ENCODE data around the gene PFKFB3.
"Not testable (repeated sequence)": the region's sequence is repeated elsewhere in the genome, so short reads cannot be mapped to it uniquely, and the experiment has no call there.

PFKFB3 gene

DNA sequence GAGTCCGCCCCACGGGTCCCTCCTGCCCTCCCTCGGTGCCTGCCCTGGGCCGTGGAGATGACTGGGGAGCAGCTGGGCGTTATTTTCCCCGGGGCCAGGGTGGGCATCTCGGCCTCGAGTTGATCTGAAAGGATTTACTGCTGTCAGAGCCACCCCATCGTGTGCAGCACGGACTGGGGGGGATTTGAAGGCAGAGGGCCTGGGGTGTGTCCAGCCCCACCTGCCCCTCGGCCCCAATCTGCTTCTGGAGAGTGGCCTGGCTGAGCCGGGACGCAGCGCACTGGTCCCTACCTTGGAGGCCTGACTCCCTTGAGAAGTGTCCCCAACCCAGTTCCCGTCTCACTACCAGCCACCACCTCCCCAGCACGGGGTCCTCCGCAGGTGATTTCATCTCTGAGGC, 24.2 kb upstream of the PFKFB3 start:
- no peak for DNase-seq (ENCODE audit: low spot score)

DNA sequence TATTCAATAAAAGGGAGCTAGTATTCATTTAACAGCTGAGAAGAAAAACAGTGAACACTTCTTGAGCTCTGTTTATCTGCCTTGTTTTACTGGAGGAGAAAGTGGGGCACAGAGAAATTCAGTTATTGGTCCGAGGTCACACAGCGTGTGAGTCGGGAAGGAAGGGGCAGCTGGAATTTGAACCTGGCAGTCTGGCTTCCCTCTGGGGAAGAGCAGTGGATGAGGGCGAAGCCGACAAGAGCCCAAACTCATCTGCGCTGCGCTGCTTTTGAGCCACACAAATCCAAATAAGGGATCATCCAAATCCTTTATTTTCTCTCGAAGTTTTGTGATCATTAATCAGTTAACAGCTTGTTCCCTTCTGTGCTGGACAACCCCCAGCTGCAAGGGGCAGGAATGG, 23.7 kb upstream of the PFKFB3 start:
- no peak for DNase-seq (ENCODE audit: low spot score)

DNA sequence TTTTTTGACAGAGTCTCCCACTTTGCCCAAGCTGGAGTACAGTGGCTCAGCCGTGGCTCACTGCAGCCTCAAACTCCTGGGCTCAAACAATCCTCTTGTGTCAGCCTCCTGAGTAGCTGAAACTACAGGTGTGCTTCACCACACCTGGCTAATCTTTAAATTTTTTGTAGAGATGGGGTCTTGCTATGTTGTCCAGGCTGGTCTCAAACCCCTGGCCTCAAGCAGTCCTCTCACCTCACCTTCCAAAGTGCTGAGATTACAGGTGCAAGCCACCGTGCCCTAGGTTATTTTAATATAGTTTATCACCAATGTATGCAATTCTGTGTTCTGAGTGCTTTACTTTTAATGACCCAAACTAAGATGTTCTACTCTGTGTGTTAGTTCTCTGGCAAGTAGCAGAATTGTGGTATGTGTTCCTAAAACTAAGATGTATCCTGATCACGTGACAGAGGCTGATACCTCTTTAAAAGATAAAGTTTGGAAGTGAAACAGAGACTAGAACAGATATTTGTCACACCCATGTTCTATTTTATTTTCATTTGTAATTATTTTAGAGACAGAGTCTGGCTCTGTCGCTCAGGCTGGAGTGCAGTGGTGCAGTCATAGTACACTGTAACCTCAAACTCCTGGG, 22.1 kb upstream of the PFKFB3 start:
- DNase-seq (ENCODE audit: low spot score) = no peak

DNA sequence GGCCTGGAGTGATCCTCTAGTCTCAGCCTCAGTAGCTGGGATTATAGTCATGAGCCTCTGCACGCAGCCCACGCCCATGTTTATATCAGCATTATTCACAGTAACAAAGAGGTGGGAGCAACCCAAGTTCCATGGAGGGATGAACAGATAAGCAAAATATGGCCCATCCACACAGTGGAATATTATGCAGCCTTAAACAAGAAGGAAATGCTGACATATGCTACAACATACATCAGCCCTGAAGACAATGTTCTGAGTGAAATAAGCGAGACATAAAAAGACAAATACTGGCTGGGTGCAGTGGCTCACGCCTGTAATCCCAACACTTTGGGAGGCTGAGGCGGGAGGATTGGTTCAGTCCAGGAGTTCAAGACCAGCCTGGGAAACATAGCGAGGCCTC, 21.5 kb upstream of the PFKFB3 start:
- no peak for DNase-seq (ENCODE audit: low spot score)

DNA sequence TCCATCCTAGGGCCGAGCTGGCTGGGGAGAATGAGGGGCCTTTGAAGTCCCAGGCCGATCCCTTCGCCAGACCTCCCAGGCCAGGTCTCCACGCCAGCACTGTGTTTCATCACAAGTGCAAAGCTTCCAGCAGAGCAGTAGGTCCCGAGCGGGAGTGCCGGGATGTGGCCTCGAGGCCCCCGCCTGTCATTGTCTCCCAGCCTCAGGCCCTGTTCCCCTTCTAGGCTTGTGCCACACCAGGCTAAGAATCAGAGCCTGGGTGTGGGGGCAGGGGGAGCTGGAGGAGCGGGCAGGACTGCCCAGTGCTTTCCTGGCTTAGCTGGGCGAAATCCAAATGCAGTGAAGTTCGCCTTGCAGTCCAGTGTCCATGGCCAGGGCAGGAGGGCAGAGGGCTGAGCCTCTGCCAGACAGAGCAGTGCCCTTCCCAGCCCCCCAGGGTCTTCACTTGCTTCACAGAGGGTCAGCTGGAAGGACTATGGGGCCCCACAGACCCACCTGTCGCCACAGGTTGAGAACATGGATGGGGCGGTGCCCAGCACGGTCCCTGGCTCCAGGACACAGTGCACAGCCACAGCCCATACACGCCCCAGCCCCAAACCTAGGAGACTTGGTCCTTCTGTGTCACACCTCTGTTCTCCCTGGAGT, 20.2 kb upstream of the PFKFB3 start:
- no peak for DNase-seq (ENCODE audit: low spot score)

DNA sequence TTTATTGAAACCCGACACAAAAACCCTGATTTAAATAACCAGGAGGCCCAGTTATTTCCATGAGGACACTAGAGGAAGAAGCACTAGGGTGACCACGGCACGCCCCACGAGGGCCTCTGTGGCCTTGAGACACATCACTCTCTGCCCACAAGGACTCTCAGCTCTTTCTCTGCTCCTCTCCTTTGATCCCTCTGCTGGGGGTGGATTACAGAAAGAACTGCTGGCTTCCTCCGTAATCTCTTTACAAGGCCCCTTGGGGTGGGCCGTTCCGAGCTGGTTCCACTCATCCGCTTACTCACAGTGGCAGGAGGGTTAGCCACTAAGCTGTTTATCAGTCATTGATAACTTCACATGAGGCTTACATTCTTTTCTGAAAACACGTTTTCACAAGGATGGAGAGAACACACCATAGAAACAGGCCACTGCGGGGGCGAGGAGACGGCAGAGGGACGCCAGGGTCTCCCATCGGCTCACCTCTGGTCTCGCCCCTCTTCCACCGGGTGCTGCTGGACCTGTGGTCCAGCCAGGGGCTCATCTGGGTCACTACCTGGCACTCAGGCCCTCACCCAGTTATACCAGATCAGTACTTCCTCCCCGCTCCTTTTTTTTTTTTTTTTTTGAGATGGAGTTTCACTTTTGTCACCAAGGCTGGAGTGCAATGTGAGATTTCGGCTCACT, 17.6 kb upstream of the PFKFB3 start:
- no peak for DNase-seq (ENCODE audit: low spot score)

DNA sequence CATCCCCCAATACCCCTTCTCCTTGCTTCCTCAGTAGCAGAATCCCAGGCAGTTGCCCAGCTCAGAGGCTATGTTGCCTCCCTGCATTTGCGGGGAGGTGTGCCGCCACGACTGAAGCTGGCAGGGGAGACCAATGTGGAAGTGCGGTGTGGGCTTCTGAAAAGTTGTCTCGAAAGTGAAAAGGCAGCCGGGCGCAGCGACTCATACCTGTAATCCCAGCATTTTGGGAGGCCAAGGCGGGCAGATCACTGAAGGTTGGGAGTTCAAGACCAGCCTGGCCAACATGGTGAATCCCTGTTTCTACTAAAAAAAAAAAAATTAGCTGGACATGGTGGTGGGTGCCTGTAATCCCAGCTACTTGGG, 15.9 kb upstream of the PFKFB3 start:
- no peak for DNase-seq (ENCODE audit: low spot score)

DNA sequence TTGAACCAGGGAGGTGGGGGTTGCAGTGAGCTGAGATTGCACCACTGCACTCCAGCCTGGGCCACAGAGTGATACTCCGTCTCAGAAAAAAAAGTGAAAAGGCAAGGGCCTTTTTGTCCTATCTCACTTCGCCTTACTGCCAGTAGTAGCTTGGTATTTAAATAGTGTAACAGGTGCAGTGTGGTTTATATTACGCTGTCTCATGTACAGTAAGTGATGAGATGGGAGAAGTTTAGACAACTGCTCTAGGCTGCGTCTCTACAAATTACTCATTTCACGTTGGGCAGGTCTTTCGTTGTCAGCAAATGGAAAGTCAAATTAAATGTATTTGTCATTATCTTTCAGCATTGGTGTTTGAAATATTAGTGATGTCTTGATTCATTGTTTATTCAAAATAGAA, 15.5 kb upstream of the PFKFB3 start:
- DNase-seq (ENCODE audit: low spot score) = no peak

DNA sequence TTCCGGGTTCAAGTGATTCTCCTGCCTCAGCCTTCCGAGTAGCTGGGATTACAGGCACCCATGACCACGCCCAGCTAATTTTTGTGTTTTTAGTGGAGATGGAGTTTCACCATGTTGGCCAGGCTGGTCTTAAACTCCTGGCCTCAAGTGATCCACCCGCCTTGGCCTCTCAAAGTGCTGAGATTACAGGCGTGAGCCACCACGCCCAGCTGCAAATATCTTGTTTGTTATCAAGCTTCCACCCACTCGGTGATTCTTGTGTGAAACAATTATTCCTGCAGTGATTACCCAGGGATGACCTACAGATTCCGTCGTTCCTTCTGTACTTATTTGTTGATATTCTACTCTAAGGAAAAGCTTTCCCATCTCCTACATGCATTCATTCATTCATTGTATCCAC, 12.7 kb upstream of the PFKFB3 start:
- DNase-seq (ENCODE audit: low spot score) = not testable (repeated sequence)

DNA sequence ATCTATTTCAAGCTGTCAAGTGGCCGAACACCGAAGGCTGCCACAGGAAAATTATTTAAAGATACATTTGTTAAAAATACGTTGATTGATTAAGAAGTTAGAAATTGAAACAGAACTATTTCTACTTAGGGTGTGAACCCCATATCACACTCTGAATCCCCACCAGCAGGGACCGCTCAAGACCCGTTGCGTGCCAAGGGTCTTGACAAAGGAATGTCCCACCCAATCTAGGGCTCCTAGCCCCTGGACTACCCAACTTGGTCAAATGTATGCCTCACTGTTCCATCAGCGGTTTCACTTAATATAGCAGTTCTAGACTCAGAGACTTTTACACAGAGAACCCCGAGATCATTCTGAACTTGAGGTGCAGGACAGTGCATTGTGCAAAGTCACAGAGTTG, 11.6 kb upstream of the PFKFB3 start:
- no peak for DNase-seq (ENCODE audit: low spot score)

DNA sequence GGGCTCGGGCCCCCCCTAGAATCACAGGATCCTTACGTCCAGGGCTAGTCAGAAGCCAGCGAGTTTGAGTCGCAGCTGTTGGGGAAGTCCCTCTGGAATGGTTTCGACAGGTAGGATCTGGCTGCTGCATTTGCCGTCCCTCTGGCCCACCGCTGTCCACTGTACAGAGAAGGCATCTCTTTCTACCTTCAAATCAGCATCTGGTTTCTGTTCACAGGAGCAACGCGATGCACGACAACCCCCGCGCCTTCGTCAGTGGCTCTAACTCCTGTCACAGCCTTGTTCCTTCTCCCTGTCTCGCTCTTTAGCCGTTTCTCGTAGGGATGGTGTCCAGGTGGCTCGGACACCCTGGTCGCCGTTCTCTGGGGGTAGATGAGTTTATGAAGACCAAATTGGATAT, 11.2 kb upstream of the PFKFB3 start:
- DNase-seq (ENCODE audit: low spot score) = no peak

DNA sequence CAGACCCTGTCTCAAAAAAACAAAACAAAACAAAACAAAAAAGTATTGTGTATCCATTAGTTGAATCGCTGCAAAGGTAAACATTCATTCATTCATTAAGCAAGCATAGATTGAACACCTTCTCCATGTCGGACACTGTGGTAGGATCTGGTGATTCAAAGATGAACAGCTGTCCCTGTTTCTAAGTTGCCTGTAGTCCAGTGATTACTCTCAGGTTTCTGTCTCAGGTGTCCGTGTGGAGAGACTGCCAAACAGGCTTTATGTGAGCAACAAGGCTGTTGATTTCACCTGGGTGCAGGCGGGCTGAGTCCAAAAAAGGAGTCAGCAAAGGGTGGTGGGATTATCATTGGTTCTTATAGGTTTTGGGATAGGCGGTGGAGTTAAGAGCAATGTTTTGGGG, 9.4 kb upstream of the PFKFB3 start:
- not testable (repeated sequence) for DNase-seq (ENCODE audit: low spot score)

DNA sequence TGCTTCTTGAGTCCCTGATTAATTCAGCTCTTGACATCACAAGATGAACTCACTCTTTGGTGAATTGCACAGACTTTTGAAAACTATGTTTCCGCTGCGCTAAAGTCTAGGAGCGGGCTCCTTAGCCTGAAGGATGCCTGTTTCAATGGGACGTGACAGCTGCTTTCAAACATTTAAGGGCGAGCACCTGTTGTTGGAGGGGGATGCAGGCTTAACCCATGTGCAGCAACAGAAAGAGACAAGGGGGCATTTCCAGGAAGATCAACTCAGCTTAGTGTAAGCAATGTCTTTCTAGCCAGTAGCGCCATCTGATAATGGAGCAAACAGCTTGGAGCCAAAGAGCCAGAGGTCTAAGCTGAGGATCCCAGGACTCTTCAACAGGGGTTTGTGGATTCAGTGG, 8.4 kb upstream of the PFKFB3 start:
- no peak for DNase-seq (ENCODE audit: low spot score)

DNA sequence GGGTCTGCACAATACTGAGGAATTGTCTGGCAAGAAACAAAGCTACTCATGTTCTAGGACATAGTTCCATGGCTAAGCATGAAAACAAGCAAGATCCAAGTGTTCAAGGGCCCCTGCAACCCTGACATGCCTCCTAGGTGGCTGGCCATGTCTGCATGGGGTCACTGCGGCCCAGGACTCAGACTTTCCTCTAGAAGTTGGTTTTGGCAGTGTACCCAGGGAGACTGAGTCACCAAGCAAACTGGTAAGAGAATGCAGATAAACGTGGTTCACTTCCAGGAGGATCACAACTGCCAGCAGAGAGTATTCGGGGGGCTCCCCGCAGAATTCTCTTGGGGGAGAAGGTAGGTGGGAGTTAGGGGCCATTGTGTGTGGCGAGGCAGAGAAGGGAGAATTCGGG, 7.4 kb upstream of the PFKFB3 start:
- DNase-seq (ENCODE audit: low spot score) = no peak

DNA sequence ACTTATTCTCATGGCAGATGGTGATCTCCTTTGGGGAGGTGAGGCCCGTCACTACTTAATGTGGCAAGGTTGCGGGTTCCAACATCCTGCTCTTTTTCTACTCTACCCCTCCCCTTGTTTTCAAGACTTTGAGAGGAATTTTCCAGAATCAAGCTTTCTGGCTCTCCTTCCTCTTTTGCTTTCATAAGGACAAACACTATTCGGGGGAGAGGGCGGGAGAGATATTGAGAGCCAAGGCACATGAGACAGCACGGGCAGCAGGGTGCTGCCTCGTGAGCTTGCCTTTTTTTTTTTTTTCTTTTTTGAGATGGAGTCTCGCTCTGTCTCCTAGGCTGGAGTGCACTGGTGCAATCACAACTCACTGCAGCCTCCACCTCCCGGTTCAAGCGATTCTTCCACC, 6.9 kb upstream of the PFKFB3 start:
- DNase-seq (ENCODE audit: low spot score) = no peak

DNA sequence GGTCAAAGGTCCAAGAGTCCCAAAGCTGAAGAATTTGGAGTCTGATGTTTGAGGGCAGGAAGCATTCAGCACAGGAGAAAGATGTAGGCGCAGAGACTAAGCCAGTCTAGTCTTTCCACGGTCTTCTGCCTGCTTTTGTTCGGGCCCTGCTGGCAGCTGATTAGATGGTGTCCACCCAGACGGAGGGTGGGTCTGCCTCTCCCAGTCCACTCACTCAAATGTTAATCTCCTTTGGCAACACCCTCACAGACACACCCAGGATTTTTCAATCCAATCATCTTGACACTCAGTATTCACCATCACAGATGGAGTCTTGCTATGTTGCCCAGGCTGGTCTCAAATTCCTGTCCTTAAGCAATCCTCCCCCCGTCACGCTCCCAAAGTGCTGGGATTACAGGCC, 6.2 kb upstream of the PFKFB3 start:
- DNase-seq (ENCODE audit: low spot score) = not testable (repeated sequence)

DNA sequence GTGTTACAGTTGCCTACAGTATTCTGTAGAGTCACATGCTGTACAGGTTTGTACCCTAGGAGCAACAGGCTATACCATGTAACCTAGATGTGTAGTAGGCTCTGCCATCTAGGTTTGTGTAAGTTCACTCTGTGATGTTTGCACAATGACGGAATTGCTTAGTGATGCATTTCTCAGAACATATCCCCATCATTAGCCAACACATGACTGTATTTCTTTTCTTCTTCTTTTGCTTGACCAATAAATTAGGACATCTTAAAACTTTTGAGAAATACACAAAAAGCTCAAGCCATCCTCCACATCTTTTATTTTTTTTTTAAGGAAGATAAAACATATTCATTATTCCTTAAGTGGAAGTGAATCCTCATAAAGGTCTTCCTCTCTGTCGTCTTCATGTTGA, 5.4 kb upstream of the PFKFB3 start:
- DNase-seq (ENCODE audit: low spot score) = no peak

DNA sequence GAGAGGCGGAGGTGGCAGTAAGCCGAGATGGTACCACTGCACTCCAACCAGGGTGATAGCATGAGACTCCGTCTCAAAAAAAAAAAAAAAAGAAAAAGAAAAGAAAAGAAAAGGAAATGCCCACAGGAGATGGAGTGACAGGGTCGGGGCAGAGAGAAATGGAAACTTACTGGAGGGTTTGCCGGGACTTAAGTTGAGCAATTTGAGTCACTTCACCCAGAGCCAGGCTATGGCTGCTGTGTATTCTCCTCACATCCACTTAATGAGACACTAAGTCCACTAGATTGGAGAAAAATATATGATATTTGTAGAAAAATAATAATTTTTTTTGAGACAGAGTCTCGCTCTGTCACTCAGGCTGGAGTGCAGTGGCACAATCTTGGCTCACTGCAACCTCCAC, 4.6 kb upstream of the PFKFB3 start:
- no peak for DNase-seq (ENCODE audit: low spot score)

DNA sequence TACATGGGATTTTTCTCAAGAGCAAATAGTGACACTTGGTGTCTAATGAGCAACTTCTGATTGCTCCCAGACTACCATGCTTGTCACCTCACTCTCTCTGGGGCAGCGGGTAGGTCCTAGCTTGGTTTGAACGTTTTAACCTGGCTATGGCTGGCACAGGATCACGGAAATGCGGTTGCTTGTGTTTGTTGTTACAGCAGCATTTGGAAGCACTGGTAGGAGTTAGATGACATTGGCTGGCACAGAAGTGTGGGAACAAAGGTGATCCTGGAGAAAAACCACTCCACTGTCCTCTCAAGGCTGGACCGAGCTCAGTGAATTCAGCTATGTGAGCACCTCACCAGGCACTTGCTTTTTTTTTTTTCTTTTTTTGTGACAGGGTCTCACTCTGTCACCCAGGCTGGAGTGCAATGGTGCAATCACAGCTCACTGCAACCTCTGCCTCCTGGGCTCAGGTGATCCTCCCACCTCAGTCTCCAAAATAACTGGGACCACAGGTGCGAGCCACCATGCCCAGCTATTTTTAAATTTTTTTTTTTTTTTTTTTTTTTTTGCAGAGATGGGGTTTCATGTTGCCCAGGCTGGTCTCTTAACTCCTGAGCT, 3.5 kb upstream of the PFKFB3 start:
- no peak for DNase-seq (ENCODE audit: low spot score)

DNA sequence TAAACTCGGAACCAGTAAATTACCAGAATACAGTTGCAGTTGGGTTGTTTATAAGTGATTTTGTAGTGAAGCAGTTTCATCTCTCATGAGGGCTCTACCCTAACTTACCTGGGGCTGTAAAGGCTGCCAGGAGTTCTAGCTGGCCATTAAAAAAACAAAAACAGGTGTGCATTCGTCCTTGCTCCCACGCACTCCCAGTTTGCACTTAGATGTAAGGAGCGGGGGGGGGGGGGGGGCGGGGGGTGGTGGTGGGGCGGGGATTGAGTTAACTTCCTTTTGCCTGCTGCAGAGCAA, 2.3 kb upstream of the PFKFB3 start:
- no peak for DNase-seq (ENCODE audit: low spot score)

DNA sequence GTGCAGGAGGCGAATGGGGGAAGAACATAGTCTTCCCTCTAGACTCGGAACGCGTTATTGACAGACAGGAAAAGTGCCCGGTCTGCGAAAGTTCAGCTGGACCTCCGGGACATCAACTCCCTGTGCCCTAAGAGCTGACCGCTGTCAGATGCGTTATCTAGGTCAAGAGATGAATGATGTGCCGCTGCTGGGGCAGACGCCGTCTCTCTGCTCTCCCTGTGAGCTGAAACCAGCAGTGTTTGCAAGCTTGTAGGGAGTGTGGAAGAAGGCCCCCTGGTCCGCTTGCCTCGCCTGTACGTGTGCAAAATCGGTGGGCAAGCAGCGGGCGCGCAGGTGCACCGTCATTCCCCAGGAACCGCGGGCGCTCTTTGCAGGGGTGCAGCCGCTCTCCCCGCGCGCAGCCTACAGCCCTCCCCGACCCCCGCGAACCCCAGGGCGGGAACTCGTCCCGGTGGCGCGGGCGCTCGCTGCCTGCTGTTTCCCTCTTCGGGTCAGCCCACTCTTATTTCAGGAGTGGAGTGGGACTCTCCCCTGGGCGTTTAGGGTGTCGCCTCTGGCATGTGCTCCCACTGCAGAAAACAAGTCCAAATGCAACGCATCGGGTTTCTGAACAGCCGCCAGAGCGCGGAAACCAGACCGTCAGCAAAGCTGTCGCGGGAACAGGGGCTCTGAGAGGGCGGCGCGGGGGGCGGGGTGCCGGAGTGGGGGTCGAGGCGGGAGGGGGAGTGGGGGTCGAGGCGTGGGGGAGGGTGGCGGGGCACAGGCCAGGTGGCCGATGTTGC, 1.8 kb upstream of the PFKFB3 start:
- DNase-seq (ENCODE audit: low spot score) = no peak

DNA sequence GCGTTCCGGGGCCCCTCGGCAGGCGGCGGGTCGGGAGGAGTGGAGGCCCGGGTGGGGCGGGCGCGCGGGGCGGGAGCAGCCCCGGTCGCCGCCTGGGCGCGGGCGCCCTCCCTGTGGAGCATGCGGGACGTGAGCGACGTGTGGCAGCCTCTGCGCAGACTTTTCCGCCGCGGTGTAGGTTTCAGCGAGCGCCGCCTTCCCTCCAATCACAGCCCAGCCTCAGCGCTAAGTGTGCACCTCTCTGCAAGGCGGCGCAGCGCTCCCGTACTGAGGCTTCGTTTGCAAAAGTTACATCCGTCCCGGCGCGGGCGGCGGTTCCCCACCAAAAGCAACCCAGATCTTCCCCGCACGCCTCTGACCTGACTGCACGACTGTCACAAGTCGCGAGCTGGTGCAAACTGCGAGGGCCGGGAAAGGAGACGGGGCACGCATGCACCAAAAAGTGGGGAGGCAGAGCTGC, 1.2 kb upstream of the PFKFB3 start:
- DNase-seq (ENCODE audit: low spot score) = peak; percentile 78
